Loucy (cell line): Measurements from ENCODE around the gene MFGE8.

Experiments used
- H2AFZ ChIP-seq: fragments of 200-600 bp; sonication (generic); 2 replicates; pipeline ENCODE4 v1.6.0; 2016; ENCODE audit warnings: antibody characterized with exemption, mild to moderate bottlenecking, low read length, moderate library complexity
- H3F3A ChIP-seq: fragments of 200-600 bp; 2 replicates; pipeline ENCODE4 v1.6.0; 2016; ENCODE audit warnings: antibody characterized with exemption, low read depth, mild to moderate bottlenecking
- H3K27me3 ChIP-seq: fragments of 200-600 bp; sonication (generic); 2 replicates; pipeline ENCODE4 v1.6.1; 2014; ENCODE audit warnings: low read length, mild to moderate bottlenecking; ENCODE audit not compliant: insufficient read depth, poor library complexity, severe bottlenecking
- H3K36me3 ChIP-seq: fragments of 200-600 bp; sonication (generic); 2 replicates; pipeline ENCODE4 v1.6.1; 2016; ENCODE audit warnings: low read length; ENCODE audit not compliant: insufficient read depth
- H3K4me1 ChIP-seq: fragments of 200-600 bp; sonication (generic); 2 replicates; pipeline ENCODE4 v1.5.1; 2014; ENCODE audit warnings: low read length, mild to moderate bottlenecking; ENCODE audit not compliant: insufficient read depth, poor library complexity, severe bottlenecking
- H3K4me2 ChIP-seq: fragments of 200-600 bp; sonication (generic); 2 replicates; pipeline ENCODE4 v1.6.0; 2014; ENCODE audit warnings: antibody characterized with exemption, low read length, low read depth, mild to moderate bottlenecking; ENCODE audit not compliant: poor library complexity, severe bottlenecking
- H3K4me3 ChIP-seq: fragments of 200-600 bp; sonication (generic); 2 replicates; pipeline ENCODE4 v1.5.1; 2014; ENCODE audit warnings: low read length, mild to moderate bottlenecking, mixed read lengths; ENCODE audit not compliant: poor library complexity, severe bottlenecking
- H3K79me2 ChIP-seq: fragments of 200-600 bp; sonication (generic); 2 replicates; pipeline ENCODE4 v1.6.1; 2014; ENCODE audit warnings: low read length; ENCODE audit not compliant: insufficient read depth
- H3K9ac ChIP-seq: fragments of 200-600 bp; sonication (generic); 2 replicates; pipeline ENCODE4 v1.6.0; 2014; ENCODE audit warnings: mild to moderate bottlenecking, low read depth, low read length, moderate library complexity; ENCODE audit not compliant: poor library complexity, severe bottlenecking
- H3K9me2 ChIP-seq: fragments of 200-600 bp; sonication (generic); replicated peaks from 2 replicates; pipeline ENCODE4 v1.6.1; 2016; ENCODE audit warnings: low read depth, low read length, mixed read lengths
- H3K9me3 ChIP-seq: fragments of 200-600 bp; sonication (generic); 2 replicates; pipeline ENCODE4 v1.6.1; 2014; ENCODE audit warnings: mild to moderate bottlenecking, antibody characterized with exemption, low read length, low read depth; ENCODE audit not compliant: insufficient read depth
- H4K20me1 ChIP-seq: fragments of 200-600 bp; sonication (generic); 2 replicates; pipeline ENCODE4 v1.6.0; 2014; ENCODE audit warnings: antibody characterized with exemption, low read length, mild to moderate bottlenecking; ENCODE audit not compliant: insufficient read depth, poor library complexity, severe bottlenecking
- CTCF ChIP-seq: fragments of 200-600 bp; sonication (generic); conservative IDR thresholded peaks from 2 replicates; pipeline ENCODE4 v1.5.1; 2014; ENCODE audit warnings: mild to moderate bottlenecking, antibody characterized with exemption, low read length
- EZH2phosphoT487 ChIP-seq: fragments of 200-600 bp; IDR thresholded peaks from 2 replicates; pipeline ENCODE4 v1.6.1; 2018; ENCODE audit warnings: antibody characterized with exemption, mild to moderate bottlenecking, moderate library complexity, borderline replicate concordance

MFGE8 gene

DNA sequence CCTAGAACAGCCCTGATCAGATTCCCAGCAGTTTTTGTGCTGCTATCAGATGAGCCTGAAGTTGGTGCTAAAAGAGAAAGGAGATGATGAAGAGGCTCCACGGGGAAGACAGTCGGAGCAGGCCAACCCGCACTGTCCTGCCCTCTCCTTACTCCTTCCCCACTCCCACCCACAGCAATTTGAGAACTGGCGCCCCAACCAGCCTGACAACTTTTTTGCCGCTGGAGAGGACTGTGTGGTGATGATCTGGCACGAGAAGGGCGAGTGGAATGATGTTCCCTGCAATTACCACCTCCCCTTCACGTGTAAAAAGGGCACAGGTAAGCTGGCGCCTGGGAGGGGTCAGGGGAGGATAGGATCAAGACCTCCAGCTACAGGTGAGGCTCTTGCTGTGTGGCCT, 40.5 kb downstream of the MFGE8 start:
- Histone ChIP-seq H3K4me2 (no peak overlapping the region), H2AFZ (no peak overlapping the region), H3K4me1 (no peaks in the 10 kb centered on the region), H3K79me2 (no peaks in the 10 kb centered on the region), H3K36me3 (no peaks in the 10 kb centered on the region), H3K9ac (no peak overlapping the region), H3K9me2 (no peaks in the 10 kb centered on the region), H4K20me1 (no peaks in the 10 kb centered on the region), H3K9me3 (no peaks in the 10 kb centered on the region), H3K4me3 (no peak overlapping the region), H3K27me3 (no peaks in the 10 kb centered on the region), H3F3A (no peaks in the 10 kb centered on the region)
- TF ChIP-seq EZH2phosphoT487 (no peak), CTCF (no peak)

DNA sequence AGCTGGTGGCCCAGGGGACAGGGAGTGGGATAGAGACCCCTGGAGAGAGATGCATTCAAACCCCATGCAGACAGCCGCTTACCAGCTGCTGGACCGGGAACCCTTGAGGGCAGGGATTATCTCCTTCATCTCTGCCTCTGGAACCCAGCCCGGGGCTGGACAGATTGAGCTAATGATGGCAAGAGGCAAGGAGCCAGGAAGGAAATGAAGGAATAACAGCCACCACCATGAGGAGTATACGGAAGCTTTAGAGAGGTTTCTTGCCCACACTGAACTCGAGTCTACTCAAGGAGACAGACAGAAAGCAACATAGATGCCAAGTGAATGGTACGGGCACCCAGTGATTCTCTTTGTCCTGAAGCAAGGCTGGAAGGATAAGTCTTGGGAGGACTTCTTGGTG, 41.1 kb downstream of the MFGE8 start:
- Histone ChIP-seq H3F3A (no peaks in the 10 kb centered on the region), H3K9me2 (no peaks in the 10 kb centered on the region), H3K4me3 (no peak overlapping the region), H2AFZ (no peak overlapping the region), H3K79me2 (no peaks in the 10 kb centered on the region), H3K36me3 (no peaks in the 10 kb centered on the region), H3K4me2 (no peak overlapping the region), H3K9me3 (no peaks in the 10 kb centered on the region), H3K4me1 (no peaks in the 10 kb centered on the region), H3K9ac (no peak overlapping the region), H3K27me3 (no peaks in the 10 kb centered on the region), H4K20me1 (no peaks in the 10 kb centered on the region)
- no peak for TF ChIP-seq CTCF
- TF ChIP-seq EZH2phosphoT487: no peak

GRCh38 chr15:88871313-88871712, 41.9 kb downstream of the MFGE8 start:
- H3K4me1 ChIP-seq: no peaks in the 10 kb centered on the region
- no peak for TF ChIP-seq EZH2phosphoT487
- no peak for TF ChIP-seq CTCF

More at GRCh38 chr15:88871313-88871712, 41.9 kb downstream of the MFGE8 start:
- H3K9me3 ChIP-seq: no peaks in the 10 kb centered on the region
- H3K27me3 ChIP-seq: no peaks in the 10 kb centered on the region
- H3K9me2 ChIP-seq: no peaks in the 10 kb centered on the region
- no peak overlapping the region for H3K4me3 ChIP-seq
- H2AFZ ChIP-seq: no peak overlapping the region
- H3K36me3 ChIP-seq: no peaks in the 10 kb centered on the region
- H3F3A ChIP-seq: no peaks in the 10 kb centered on the region
- no peak overlapping the region for H3K4me2 ChIP-seq
- no peak overlapping the region for H3K9ac ChIP-seq
- no peaks in the 10 kb centered on the region for H3K79me2 ChIP-seq
- H4K20me1 ChIP-seq: no peaks in the 10 kb centered on the region
